K562 (cell line): Measurements from ENCODE around the gene TRNAU1AP. TPM values are rescaled to one million over a fixed set of nuclear protein-coding genes. Genes with fewer than 3 reads are reported as not detected.

Experiments used
- BRD4 ChIP-seq: fragments of 200-600 bp; sonication (generic); IDR thresholded peaks from 2 replicates; pipeline ENCODE4 v1.6.1; 2017; ENCODE audit warnings: inconsistent platforms
- CC2D1A ChIP-seq: fragments of 450-650 bp; IDR thresholded peaks from 2 replicates; pipeline ENCODE4 v1.6.1; 2017; ENCODE audit warnings: mild to moderate bottlenecking
- E2F5 ChIP-seq: sonication (generic); formaldehyde crosslinking; IDR thresholded peaks from 2 replicates; pipeline ENCODE4 v1.8.0; 2022; ENCODE audit warnings: mild to moderate bottlenecking, missing genetic modification reagents
- ETV1 ChIP-seq: fragments of 450-650 bp; conservative IDR thresholded peaks from 2 replicates; pipeline ENCODE4 v1.6.1; 2016; ENCODE audit warnings: missing genetic modification characterization, control low read depth, low read depth, missing compliant biosample characterization
- GTF2B ChIP-seq: IDR thresholded peaks from 2 replicates; pipeline ENCODE4 v1.6.1; 2011; ENCODE audit not compliant: insufficient read length; ENCODE audit errors: extremely low read depth
- HMG20B ChIP-seq: fragments of 250-450 bp; sonication (Bioruptor Pico); IDR thresholded peaks from 2 replicates; pipeline ENCODE4 v1.5.0; 2021; ENCODE audit warnings: mild to moderate bottlenecking
- KHSRP ChIP-seq: fragments of 450-650 bp; IDR thresholded peaks from 2 replicates; pipeline ENCODE4 v1.6.1; 2017
- LARP7 ChIP-seq: fragments of 450-650 bp; IDR thresholded peaks from 2 replicates; pipeline ENCODE4 v1.6.1; 2016
- MCM2 ChIP-seq: fragments of 450-650 bp; IDR thresholded peaks from 2 replicates; pipeline ENCODE4 v1.6.1; 2017; ENCODE audit warnings: low read depth, mild to moderate bottlenecking
- MLX ChIP-seq, 2 experiments: fragments of 450-650 bp in 1 of 2; sonication (generic) in 1 of 2; formaldehyde crosslinking; conservative IDR thresholded peaks; 2 replicates each; pipeline versions ENCODE4 v1.4.0 to v1.8.1; 2020 to 2022; ENCODE audit warnings: mild to moderate bottlenecking in 1 of 2, missing genetic modification reagents in 1 of 2
- PHF20 ChIP-seq: fragments of 450-650 bp; IDR thresholded peaks from 2 replicates; pipeline ENCODE4 v1.6.1; 2018; ENCODE audit not compliant: partially characterized antibody
- PRDM10 ChIP-seq: fragments of 450-650 bp; IDR thresholded peaks from 2 replicates; pipeline ENCODE4 v1.6.1; 2018; ENCODE audit not compliant: partially characterized antibody
- TAF15 ChIP-seq: fragments of 200-400 bp; formaldehyde crosslinking; IDR thresholded peaks from 2 replicates; pipeline ENCODE4 v1.6.1; 2017; ENCODE audit warnings: mild to moderate bottlenecking, low read depth, low read length, moderate library complexity
- TCF7 ChIP-seq: sonication (generic); IDR thresholded peaks from 2 replicates; pipeline ENCODE4 v1.6.1; 2016; ENCODE audit warnings: antibody characterized with exemption, borderline replicate concordance
- TSC22D4 ChIP-seq: fragments of 450-650 bp; IDR thresholded peaks from 2 replicates; pipeline ENCODE4 v1.6.1; 2016; ENCODE audit warnings: missing genetic modification characterization, missing biosample characterization, control low read depth
- ZNF263 ChIP-seq: sonication (generic); formaldehyde crosslinking; IDR thresholded peaks from 2 replicates; pipeline ENCODE4 v1.8.0; 2022; ENCODE audit warnings: mild to moderate bottlenecking, missing genetic modification reagents, borderline replicate concordance
- polyA plus RNA-seq, 8 experiments: library from polyadenylated mRNA; depleted of rRNA in 4 of 8; stranded (reverse) in 5 of 8; unstranded in 3 of 8; fragments of >200 nt; fragmentation: Nextera tagmentation in 2 of 8; fragmentation: Illumina TruSeq in 1 of 8; extraction: Ambion mirVana in 2 of 8; extraction: Trizol in 1 of 8; gene quantifications; 2 replicates each; pipeline versions ENCODE4 v1.2.1 to v1.2.3, GENCODE V29; 2011 to 2014; ENCODE audit warnings: inconsistent platforms in 1 of 8, missing spikeins in 1 of 8
- total RNA-seq, 7 experiments: library from RNA; depleted of rRNA in 6 of 7; stranded (reverse); fragments of >200 nt in 6 of 7; fragmentation: Illumina TruSeq in 2 of 7; extraction: Trizol in 2 of 7; gene quantifications; 2 replicates each; pipeline versions ENCODE4 v1.2.1 to v1.2.3, GENCODE V29; 2011 to 2021; ENCODE audit warnings: low replicate concordance in 1 of 7
- TF ChIP-seq, protein P1 (sequence below): fragments of 450-650 bp; IDR thresholded peaks from 2 replicates; pipeline ENCODE4 v1.6.1; 2016; ENCODE audit warnings: antibody characterized with exemption
- TF ChIP-seq, protein P2 (sequence below): fragments of 250-450 bp; sonication (Bioruptor Pico); IDR thresholded peaks from 2 replicates; pipeline ENCODE4 v1.5.0; 2021

TRNAU1AP gene
- total and polyA plus RNA-seq, 9 of the 15 experiments (the other 6 are each of a cell fraction or from before 2014, with no cell fraction given): 34.9 to 110 (median 46.3) TPM

- no peak for TF ChIP-seq TSC22D4
- peak; percentile 82; the same call in 1 of the 2 replicates for TF ChIP-seq LARP7
- TF ChIP-seq PRDM10: peak; percentile 44
- TF ChIP-seq ETV1 (tag): no peak; the same call in 1 of the 2 replicates
- TF ChIP-seq CC2D1A: peak; percentile 16; the same call in 1 of the 2 replicates
- TF ChIP-seq, protein P1, sequence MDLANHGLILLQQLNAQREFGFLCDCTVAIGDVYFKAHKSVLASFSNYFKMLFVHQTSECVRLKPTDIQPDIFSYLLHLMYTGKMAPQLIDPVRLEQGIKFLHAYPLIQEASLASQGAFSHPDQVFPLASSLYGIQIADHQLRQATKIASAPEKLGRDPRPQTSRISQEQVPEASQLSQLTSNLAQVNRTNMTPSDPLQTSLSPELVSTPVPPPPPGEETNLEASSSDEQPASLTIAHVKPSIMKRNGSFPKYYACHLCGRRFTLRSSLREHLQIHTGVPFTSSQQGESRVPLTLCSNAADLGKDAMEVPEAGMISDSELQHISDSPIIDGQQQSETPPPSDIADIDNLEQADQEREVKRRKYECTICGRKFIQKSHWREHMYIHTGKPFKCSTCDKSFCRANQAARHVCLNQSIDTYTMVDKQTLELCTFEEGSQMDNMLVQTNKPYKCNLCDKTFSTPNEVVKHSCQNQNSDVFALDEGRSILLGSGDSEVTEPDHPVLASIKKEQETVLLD: peak; percentile 99
- TF ChIP-seq TAF15: no peak
- TF ChIP-seq HMG20B (CRISPR knock-in tag): no peak
- peak; percentile 75; the same call in 1 of the 2 replicates for TF ChIP-seq TCF7
- 0 out of 4 replicates have a peak, but pooled peaks have one; percentile 25 to 77 for TF ChIP-seq MLX (CRISPR knock-in tag; conservative IDR thresholded peaks at IDR 0.05)
- no peak; the same call in 1 of the 2 replicates for TF ChIP-seq BRD4
- peak; percentile 56 for TF ChIP-seq PHF20
- TF ChIP-seq KHSRP: no peak; the same call in 1 of the 2 replicates
- TF ChIP-seq ZNF263 (CRISPR knock-in tag): 0 out of 2 replicates have a peak, but pooled peaks have one; percentile 41
- TF ChIP-seq, protein P2, sequence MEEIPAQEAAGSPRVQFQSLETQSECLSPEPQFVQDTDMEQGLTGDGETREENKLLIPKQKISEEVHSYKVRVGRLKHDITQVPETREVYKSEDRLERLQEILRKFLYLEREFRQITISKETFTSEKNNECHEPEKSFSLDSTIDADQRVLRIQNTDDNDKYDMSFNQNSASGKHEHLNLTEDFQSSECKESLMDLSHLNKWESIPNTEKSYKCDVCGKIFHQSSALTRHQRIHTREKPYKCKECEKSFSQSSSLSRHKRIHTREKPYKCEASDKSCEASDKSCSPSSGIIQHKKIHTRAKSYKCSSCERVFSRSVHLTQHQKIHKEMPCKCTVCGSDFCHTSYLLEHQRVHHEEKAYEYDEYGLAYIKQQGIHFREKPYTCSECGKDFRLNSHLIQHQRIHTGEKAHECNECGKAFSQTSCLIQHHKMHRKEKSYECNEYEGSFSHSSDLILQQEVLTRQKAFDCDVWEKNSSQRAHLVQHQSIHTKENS (CRISPR knock-in tag): no peak
- no peak for TF ChIP-seq MCM2
- TF ChIP-seq GTF2B: peak; percentile 99
- no peak for TF ChIP-seq E2F5 (CRISPR knock-in tag)
These were observed 47.3 kb upstream of the TRNAU1AP start, which contains the start of gene RCC1 (continued) for GRCh38 chr1:28505406-28506187.
